OCI-LY1 (cell line): Measurements from ENCODE around the gene GGN.
A peak's percentile ranks its signal among the peaks of the same experiment; 100 is the strongest.

Experiments used
- H2AFZ ChIP-seq: fragments of 200-600 bp; sonication (generic), shearing (Covaris generic); 2 replicates; pipeline ENCODE4 v1.6.0; 2014; ENCODE audit warnings: antibody characterized with exemption, mild to moderate bottlenecking, low read length
- H3F3A ChIP-seq: fragments of 200-600 bp; sonication (generic), shearing (Covaris generic); 2 replicates; pipeline ENCODE4 v1.6.0; 2014; ENCODE audit warnings: mild to moderate bottlenecking, antibody characterized with exemption, low read length, moderate library complexity; ENCODE audit not compliant: insufficient read depth
- H3K27ac ChIP-seq: fragments of 200-600 bp; sonication (generic); 2 replicates; pipeline ENCODE4 v1.5.1; 2014; ENCODE audit warnings: low read length, mixed run types, mild to moderate bottlenecking, low read depth; ENCODE audit not compliant: poor library complexity, severe bottlenecking
- H3K27me3 ChIP-seq: fragments of 200-600 bp; sonication (generic); 2 replicates; pipeline ENCODE4 v1.6.0; 2014; ENCODE audit warnings: antibody characterized with exemption, mild to moderate bottlenecking, low read length, moderate library complexity; ENCODE audit not compliant: insufficient read depth
- H3K36me3 ChIP-seq: fragments of 200-600 bp; sonication (generic); 2 replicates; pipeline ENCODE4 v1.6.1; 2014; ENCODE audit warnings: mild to moderate bottlenecking, antibody characterized with exemption, low read length, moderate library complexity, mixed read lengths; ENCODE audit not compliant: insufficient read depth
- H3K4me1 ChIP-seq: fragments of 200-600 bp; sonication (generic); 2 replicates; pipeline ENCODE4 v1.5.1; 2014; ENCODE audit warnings: mild to moderate bottlenecking, low read length, moderate library complexity; ENCODE audit not compliant: insufficient read depth, severe bottlenecking
- H3K4me2 ChIP-seq: fragments of 200-600 bp; sonication (generic), shearing (Covaris generic); 2 replicates; pipeline ENCODE4 v1.6.1; 2014; ENCODE audit warnings: low read length
- H3K4me3 ChIP-seq: fragments of 200-600 bp; sonication (generic); 2 replicates; pipeline ENCODE4 v1.5.1; 2014; ENCODE audit warnings: low read length, low read depth, mild to moderate bottlenecking, mixed read lengths; ENCODE audit not compliant: poor library complexity, severe bottlenecking
- H3K79me2 ChIP-seq: fragments of 200-600 bp; shearing (Covaris generic); 2 replicates; pipeline ENCODE4 v1.6.1; 2016; ENCODE audit warnings: mixed run types, low read length, mixed read lengths; ENCODE audit not compliant: insufficient read depth
- H3K9ac ChIP-seq: fragments of 200-600 bp; sonication (generic), shearing (Covaris generic); 2 replicates; pipeline ENCODE4 v1.6.1; 2014; ENCODE audit warnings: mild to moderate bottlenecking, low read length, mixed read lengths
- H3K9me2 ChIP-seq: fragments of 200-600 bp; sonication (generic), shearing (Covaris generic); 2 replicates; pipeline ENCODE4 v1.6.1; 2014; ENCODE audit warnings: low read depth, mild to moderate bottlenecking, low read length, mixed read lengths
- H3K9me3 ChIP-seq: fragments of 200-600 bp; shearing (Covaris generic); 2 replicates; pipeline ENCODE4 v1.6.1; 2014; ENCODE audit warnings: low read length, mixed read lengths
- H4K20me1 ChIP-seq: fragments of 200-600 bp; sonication (generic), shearing (Covaris generic); 2 replicates; pipeline ENCODE4 v1.6.0; 2016; ENCODE audit warnings: mild to moderate bottlenecking, low read length; ENCODE audit not compliant: insufficient read depth
- EZH2 ChIP-seq: fragments of 200-600 bp; sonication (generic), shearing (Covaris generic); IDR thresholded peaks from 2 replicates; pipeline ENCODE4 v1.8.0; 2017; ENCODE audit warnings: borderline replicate concordance, mixed run types, mild to moderate bottlenecking, antibody characterized with exemption, low read length, moderate library complexity, mixed read lengths
- TF ChIP-seq, protein P1 (sequence below): fragments of 200-600 bp; sonication (generic), shearing (Covaris generic); IDR thresholded peaks from 2 replicates; pipeline ENCODE4 v1.5.1; 2017; ENCODE audit warnings: mild to moderate bottlenecking, antibody characterized with exemption, low read length, moderate library complexity, mixed read lengths

The GGN gene, protein sequence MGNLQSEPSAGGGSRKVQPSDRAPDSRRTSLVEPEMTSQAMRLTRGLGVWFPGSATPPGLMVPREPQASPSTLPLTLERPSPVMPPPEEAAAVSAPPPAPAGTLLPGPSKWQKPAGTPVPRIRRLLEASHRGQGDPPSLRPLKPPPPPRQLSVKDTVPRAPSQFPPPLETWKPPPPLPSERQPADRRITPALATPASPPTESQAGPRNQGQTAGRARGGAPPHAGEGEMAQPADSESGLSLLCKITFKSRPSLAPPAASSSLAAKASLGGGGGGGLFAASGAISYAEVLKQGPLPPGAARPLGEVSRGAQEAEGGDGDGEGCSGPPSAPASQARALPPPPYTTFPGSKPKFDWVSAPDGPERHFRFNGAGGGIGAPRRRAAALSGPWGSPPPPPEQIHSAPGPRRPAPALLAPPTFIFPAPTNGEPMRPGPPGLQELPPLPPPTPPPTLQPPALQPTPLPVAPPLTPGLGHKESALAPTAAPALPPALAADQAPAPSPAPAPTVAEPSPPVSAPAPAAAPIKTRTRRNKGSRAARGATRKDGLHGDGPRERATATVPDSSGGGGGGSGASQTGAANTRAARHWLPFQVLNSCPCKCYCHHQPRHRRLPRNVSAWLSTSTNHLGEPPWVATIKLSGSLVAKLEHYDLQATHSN

DNA sequence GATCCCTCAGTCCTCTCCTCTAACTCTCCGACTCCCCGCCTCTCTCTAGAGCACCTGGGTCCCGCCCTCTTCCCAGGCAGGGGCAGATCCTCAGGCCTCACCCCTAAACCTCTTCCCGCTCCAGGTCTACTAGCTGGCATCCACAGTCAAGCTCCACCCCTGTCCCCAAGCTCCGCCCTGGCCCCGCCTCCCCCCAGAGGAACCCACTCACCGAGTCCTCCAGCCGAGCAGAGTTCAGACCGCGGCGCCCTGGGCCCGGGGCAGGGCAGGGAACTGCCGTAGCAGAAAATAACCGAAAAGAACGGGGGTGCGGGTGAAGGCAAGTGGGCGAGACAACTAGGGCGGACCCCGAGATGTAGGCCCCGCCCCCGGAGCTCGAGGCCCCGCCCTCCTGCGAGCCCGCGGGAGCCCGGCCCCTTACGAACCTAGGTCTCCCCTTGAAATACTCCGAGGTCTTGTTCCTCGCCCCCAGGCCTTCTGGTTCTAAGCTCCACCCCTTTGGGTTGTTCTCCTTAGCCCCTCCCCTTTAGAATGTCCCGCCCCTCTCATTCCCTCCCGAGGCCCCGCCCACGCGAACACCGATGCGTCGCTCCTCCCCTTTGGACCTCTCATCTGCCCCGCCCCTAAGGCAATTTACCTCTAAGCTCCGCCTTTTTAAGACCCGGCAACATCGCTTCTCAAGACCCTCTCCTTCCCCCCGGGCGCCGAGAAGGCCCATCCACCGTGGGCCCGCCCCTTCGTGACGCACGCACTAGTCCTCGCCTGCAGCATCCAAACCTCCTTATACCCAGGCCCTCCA, at the start of gene GGN:
TSS of gene GGN (minus strand) at position 485 of the 799 bp plus-strand sequence. CDS start 773 bp downstream, outside the sequence.
- H3K9me2 ChIP-seq: no peaks in the 10 kb centered on the region
- TF ChIP-seq, protein P1, sequence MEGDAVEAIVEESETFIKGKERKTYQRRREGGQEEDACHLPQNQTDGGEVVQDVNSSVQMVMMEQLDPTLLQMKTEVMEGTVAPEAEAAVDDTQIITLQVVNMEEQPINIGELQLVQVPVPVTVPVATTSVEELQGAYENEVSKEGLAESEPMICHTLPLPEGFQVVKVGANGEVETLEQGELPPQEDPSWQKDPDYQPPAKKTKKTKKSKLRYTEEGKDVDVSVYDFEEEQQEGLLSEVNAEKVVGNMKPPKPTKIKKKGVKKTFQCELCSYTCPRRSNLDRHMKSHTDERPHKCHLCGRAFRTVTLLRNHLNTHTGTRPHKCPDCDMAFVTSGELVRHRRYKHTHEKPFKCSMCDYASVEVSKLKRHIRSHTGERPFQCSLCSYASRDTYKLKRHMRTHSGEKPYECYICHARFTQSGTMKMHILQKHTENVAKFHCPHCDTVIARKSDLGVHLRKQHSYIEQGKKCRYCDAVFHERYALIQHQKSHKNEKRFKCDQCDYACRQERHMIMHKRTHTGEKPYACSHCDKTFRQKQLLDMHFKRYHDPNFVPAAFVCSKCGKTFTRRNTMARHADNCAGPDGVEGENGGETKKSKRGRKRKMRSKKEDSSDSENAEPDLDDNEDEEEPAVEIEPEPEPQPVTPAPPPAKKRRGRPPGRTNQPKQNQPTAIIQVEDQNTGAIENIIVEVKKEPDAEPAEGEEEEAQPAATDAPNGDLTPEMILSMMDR: no peak
- TF ChIP-seq EZH2: no peak
- H4K20me1 ChIP-seq: no peaks in the 10 kb centered on the region
- H3K4me3 ChIP-seq: peak within 1 kb of the TSS; percentile 54
- no peaks in the 10 kb centered on the region for H3F3A ChIP-seq
- H3K36me3 ChIP-seq: peaks cover 16% of the 10 kb centered on the region
- H3K4me1 ChIP-seq: peaks cover 22% of the 10 kb centered on the region
- H3K27me3 ChIP-seq: no peaks in the 10 kb centered on the region
- no peak within 1 kb of the TSS for H2AFZ ChIP-seq
- no peaks in the 10 kb centered on the region for H3K79me2 ChIP-seq
- no peak within 1 kb of the TSS for H3K27ac ChIP-seq
- no peaks in the 10 kb centered on the region for H3K9me3 ChIP-seq
- peak within 1 kb of the TSS; percentile 75 for H3K4me2 ChIP-seq
- H3K9ac ChIP-seq: no peak within 1 kb of the TSS

DNA sequence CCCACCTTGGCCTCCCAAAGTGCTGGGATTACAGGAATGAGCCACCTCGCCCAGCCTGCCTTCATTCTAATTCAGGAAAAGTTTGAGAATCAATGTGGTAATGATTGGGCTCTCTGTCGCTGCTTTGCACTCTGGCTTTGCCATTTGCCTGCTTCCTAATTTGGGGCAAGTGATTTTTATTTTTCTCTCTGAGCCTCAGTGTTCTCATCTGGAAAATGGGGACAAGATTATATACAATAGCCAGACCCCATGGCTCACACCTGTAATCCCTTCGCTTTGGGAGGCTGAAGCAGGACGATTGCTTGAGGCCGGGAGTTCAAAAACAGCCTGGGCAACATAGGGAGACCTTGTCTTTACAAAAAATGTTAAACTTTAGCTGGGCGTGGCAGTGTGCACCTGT, 49.5 kb upstream of the GGN start:
- TF ChIP-seq, protein P1: no peak
- H3K27ac ChIP-seq: no peak overlapping the region
- no peaks in the 10 kb centered on the region for H3K36me3 ChIP-seq
- H3K79me2 ChIP-seq: no peaks in the 10 kb centered on the region
- no peak overlapping the region for H3K4me2 ChIP-seq
- H4K20me1 ChIP-seq: no peaks in the 10 kb centered on the region
- no peak overlapping the region for H2AFZ ChIP-seq
- no peaks in the 10 kb centered on the region for H3F3A ChIP-seq
- H3K9me2 ChIP-seq: no peaks in the 10 kb centered on the region
- H3K9me3 ChIP-seq: no peaks in the 10 kb centered on the region
- H3K9ac ChIP-seq: no peak overlapping the region
- no peaks in the 10 kb centered on the region for H3K4me1 ChIP-seq
- no peak overlapping the region for H3K4me3 ChIP-seq
- H3K27me3 ChIP-seq: no peaks in the 10 kb centered on the region; the same call in 1 of the 2 replicates

DNA sequence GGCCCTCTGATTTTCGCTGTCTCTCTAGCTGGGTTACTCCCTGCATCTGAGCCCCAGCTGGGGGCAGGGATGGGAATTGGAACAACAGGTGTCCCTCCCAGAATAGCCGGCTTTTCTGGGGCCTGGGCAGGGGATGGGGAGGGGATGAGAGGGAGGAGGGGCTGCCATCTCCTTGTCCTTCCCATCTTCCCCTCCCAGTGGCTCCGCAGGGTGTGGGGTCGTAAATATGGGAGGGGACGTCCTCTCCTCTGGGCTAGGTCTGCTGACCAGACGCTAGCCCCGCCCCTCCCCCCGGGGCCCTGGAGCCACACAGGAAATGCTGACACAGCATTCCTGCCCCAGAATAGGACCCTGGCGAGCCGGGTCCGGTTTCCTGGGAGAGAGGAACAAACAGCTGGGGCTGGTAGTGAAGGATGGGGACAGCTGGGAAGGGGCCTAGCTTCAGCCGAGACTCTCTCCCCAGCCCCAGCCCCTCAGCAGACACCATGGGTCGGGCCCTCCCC, 46.8 kb upstream of the GGN start:
- Histone ChIP-seq H3F3A (no peaks in the 10 kb centered on the region), H3K9me3 (no peaks in the 10 kb centered on the region), H3K79me2 (no peaks in the 10 kb centered on the region), H3K27ac (no peak overlapping the region), H3K36me3 (no peaks in the 10 kb centered on the region), H3K4me1 (peaks cover 3% of the 10 kb centered on the region), H3K9ac (no peak overlapping the region), H4K20me1 (no peaks in the 10 kb centered on the region), H2AFZ (no peak overlapping the region), H3K4me2 (no peak overlapping the region), H3K9me2 (no peaks in the 10 kb centered on the region), H3K27me3 (no peaks in the 10 kb centered on the region; the same call in 1 of the 2 replicates), H3K4me3 (no peak overlapping the region)
- TF ChIP-seq, protein P1: no peak
- TF ChIP-seq EZH2: no peak
